Stimulated activated CD4-positive, alpha-beta T cell treated with anti-CD3 and anti-CD28 coated beads, Interleukin-12 subunit alpha, Interleukin-12 subunit beta, amount 100 ng/mL, for 24 hours (primary cell): ENCODE measurements around the gene CD209.
A peak's percentile ranks its signal among the peaks of the same experiment; 100 is the strongest.
"Not testable (repeated sequence)": the region's sequence is repeated elsewhere in the genome, so short reads cannot be mapped to it uniquely, and the experiment has no call there.

Experiments
- DNase-seq, 2 experiments: peaks; one replicate each; pipeline ENCODE4 v3.0.0-alpha.2; 2020; ENCODE audit warnings: low read depth in 2 of 2

Gene CD209, protein sequence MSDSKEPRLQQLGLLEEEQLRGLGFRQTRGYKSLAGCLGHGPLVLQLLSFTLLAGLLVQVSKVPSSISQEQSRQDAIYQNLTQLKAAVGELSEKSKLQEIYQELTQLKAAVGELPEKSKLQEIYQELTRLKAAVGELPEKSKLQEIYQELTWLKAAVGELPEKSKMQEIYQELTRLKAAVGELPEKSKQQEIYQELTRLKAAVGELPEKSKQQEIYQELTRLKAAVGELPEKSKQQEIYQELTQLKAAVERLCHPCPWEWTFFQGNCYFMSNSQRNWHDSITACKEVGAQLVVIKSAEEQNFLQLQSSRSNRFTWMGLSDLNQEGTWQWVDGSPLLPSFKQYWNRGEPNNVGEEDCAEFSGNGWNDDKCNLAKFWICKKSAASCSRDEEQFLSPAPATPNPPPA

DNA sequence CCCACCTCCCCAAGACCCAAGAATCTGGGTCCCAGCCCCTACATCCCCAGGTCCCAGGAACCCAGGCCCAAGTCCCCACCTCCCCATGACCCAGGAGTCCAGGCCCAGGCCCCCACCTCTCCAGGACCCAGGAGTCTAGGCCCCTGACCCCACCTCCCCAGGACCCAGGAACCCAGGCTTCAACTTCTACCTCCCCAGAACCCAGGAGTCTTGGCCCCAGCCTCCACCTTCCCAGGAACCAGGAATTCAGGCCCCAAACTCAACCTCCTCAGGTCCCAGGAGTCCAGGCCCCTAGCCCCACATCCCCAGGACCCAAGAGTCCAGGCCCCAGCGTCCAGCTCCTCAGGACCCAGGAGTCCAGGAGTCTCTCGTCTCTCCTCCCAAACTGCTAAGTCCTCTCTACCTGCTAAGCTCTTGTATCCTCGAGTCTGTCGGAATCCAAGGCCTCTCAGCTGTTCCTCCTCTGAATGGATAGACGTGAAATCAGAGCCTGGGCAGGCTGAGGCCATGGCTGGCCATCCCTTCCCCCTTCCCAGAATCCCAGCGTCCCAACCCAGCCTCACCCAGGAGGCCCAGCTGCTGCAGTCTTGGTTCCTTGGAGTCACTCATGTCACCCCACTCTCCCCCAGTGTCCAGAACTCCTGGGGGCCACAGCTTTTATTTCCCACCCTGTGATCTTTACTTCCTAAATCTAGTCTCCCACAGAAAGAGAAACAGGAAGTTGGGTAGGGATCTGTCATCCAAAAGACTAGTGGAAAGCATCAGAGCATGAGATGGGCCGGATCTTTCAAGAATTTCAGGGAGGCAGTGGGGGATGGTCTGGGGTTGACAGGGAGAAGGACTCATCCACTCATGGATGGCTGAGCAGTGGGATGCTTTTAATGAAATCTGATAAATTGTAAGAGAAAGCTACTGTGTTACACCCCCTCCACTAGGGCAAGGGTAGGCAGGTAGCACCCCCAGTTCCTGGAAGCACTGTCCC is at the start of gene CD209:
Gene CD209 (minus strand): TSS at position 632 of the 982 bp plus-strand sequence. CDS start 23 bp downstream, at position 609.
- no peak for DNase-seq

DNA sequence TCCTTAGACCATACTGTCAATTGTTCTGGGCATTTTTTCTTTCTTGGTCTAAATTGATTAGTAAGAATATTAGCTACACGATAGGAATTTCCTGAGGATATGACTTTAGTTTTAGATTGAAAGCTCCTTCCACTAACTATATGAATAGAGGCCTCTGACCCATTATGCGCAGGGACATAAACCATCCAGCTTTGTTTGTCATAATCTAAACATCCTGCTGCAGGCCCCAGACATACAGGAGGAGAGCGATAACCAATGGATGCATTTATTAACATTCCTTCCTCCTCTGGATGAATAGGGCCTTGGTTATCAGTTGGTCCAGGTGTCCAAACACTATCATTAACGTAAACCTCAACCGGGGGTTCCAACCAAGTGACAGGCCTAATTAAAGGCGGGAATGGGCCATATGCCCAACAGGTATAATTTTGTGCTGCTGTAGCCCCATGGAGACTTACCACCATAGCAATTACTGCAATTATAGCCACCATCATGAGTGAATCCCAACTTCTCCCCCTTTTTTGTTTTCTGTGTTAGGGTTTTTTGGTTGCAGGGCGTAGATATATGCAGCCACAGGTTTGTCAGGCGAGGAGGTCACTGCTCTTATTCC is 48.3 kb upstream of the CD209 start:
- DNase-seq, result no peak

DNA sequence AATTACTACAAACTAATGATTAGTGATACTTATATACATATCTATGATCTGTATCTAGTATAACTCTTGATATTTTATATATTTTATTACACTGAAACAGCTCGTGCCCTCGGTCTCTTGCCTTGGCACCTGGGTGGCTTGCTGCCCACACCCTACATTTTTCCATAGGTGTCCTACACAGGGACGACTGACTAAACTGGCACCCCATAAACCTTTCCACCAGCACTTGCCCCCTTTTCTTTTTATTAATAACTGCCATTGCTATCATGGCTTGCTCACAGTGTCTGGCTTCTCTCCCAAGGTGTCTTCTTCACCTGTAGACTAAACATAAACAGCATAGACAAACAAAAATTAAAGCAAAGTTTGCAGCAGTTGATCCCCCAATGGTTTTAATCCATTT is 46.2 kb upstream of the CD209 start:
- no peak for DNase-seq

DNA sequence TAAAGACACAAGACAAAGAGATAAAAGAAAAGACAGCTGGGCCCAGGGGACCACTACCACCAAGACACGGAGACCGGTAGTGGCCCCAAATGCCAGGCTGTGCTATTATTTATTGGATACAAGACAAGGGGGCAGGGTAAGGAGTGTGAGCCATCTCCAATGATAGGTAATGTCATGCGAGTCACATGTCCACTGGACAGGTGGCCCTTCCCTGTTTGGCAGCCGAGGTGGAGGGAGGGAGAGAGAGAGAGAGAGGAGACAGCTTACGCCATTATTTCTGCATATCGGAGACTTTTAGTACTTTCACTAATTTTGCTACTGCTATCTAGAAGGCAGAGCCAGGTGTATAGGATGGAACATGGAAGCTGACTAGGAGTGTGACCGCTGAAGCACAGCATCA is 45.4 kb upstream of the CD209 start:
- DNase-seq, result not testable (repeated sequence)

DNA sequence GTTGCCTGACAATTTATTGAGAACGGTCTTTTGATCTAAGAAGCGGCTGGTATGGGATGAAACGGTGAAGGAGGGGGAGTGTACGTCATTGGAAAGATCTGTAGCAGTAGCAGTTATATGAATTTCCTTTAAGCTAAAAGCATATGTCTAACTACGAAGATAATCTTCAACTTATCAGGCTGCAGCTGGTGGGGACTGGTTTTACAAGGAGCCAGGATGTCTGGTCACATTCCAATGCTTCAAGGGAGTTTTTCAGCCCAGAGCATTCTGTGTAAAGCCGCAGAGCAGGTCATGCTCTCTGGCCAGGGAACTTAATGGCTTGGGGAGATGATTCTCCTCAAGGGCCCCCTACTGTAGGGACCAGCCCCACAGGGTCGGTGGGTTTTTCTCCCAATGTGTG is 44.9 kb upstream of the CD209 start:
- DNase-seq, result no peak

DNA sequence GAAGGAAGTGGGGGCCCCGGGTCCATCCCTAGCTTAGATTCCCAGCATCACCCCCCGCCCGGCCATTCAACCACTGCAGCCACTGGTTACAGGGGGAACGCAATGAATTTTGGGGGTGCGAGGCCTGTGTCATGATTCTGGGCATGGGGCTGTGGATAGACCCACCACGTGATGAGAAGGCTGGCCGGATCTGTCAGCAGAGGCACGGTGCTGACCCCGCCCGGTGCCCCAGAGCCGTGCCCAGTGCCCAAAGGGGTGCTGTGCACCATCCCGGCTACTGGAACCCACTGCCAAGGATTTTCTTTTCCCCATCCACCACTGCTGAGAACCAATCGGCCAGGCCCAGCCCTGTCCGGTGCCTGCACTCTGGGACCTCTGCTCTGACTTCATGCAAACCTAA is 43.1 kb upstream of the CD209 start:
- DNase-seq, result no peak

- no peak for DNase-seq
These were observed 42.1 kb upstream of the CD209 start for GRCh38 chr19:7789447-7789846.

- DNase-seq, result no peak
These were observed 41.6 kb upstream of the CD209 start for GRCh38 chr19:7788933-7789323.

GRCh38 chr19:7788178-7788932 is 41.0 kb upstream of the CD209 start:
- DNase-seq, result no peak

GRCh38 chr19:7787602-7788177 is 40.4 kb upstream of the CD209 start:
- no peak for DNase-seq

GRCh38 chr19:7787141-7787540 is 39.8 kb upstream of the CD209 start:
- no peak for DNase-seq

DNA sequence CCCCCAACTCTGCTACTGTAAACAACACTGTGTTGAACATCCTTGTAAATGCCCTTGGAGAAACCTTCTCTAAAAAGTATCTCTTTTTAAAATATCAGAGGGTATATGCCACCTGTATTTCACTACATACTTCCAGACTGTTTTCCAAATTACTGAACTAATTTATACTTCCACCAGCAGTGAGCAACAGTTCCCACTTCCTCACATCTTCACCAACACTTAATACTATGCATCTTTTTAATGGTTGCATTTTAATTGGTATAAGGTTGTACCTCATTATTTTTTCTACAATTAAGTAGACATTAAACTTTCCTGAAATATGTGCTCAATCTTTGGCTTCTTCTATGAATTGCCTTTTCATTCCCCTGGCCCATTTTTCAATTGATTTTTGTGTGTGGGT is 37.5 kb upstream of the CD209 start:
- DNase-seq, result no peak

DNA sequence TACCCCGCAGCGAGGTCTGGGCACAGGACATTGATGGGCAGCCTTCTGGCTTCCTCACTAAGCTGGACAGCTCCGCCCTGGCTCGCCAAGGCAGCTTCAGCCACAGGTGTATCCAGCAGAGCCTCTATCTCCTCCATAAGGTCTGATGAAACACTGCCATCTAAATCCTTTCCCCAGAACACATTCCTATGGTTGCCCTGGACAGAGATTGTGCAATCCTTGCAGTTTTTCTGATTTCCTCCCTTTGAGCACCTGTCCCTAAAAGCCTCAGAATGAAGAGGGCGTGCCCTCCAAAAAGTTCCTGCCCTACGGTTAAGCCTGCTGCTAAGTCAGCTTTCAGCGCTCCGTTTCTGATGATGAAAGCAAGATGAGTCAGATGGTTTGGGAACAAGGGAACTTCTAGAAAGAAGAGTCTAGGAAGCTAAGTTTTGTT is 36.7 kb upstream of the CD209 start:
- no peak for DNase-seq

DNA sequence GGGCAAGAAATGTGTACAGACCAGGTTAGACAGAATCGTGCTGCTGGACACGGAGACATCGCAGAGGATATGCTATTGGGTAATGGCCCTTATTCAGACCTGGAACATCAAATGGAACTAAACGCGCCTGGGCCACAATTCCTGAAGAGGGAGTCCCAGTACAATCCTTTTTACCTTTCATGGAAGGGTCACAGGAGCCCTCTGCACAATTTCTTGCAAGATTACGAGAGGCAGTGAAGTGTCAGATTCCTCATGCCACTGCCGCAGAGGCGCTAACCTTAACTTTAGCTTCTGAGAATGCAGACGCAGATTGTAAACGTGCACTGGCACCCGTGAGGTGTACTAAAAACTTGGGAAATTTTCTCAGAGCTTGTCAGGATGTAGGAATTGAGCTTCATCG is 33.8 kb upstream of the CD209 start:
- DNase-seq, result no peak

GRCh38 chr19:7779631-7780486 is 32.5 kb upstream of the CD209 start:
- no peak for DNase-seq

DNA sequence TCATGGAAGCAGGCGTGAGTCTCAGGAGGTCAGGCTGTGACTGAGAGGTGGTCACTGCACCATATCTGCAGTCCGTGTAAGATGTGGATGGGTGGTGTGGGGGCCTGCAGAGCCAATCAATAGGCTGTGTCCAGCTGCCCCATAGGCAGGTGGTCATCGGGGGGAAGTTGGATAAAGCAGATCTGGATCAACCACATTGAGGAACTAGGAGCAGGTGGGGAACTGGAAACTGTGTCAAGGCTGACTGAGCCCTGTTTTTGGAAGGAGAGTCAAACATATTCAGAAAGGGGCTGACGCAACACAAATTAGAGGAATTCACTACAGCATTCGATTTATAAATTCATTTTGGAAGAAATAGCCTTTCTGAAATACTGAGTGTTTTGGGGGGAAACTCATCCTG is 30.7 kb upstream of the CD209 start:
- DNase-seq, result no peak

DNA sequence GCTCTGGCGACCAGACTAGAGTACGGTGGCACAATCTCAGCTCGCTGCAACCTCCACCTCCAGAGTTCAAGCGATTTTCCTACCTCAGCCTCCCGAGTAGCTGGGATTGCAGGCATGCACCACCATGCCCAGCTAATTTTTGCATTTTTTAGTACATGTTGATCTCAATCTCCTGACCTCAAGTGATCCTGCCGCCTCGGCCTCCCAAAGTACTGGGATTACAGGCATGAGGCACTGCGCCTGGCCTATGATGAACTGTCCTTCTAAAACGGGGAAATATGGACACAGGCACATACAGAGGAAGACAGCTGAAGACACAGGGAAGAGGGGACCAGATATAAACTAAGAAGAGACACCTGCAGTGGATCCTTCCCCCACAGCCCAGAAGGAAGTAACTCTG is 28.4 kb upstream of the CD209 start:
- DNase-seq, result no peak

- DNase-seq, result no peak
These were observed 26.5 kb upstream of the CD209 start for GRCh38 chr19:7773841-7774240.

DNA sequence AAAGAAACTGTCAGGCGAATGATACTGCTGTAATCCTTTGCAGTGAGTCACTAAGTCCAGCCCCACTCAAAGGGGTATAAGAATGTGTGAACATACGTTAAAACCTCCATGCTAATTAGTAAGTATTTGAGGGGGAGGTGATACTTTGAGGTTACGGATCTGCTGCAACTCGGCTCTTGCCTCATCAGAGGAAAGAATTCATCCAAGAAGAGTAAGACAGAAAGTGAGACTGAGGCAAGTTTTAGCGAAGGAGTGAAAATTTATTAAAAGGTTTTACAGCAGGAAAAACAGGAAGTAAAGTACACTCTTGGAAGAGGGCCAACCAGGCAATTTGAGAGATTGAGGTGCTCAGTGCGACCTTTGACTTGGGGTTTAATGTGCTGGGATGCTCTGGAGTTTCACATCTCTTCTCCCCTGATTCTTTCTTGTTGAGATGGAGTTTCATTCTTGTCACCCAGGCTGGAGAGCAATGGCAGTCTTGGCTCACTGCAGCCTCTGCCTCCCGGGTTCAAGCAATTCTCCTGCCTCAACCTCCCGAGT is 25.5 kb upstream of the CD209 start:
- DNase-seq, result peak in 1 of 2 experiments; percentile 23

GRCh38 chr19:7771072-7771471 is 23.7 kb upstream of the CD209 start:
- no peak for DNase-seq
